WI38 (cell line): ENCODE measurements around the gene PRKD1.

Experiments
- H3K4me3 ChIP-seq: 2 replicates; pipeline ENCODE4 v1.5.1; 2011; ENCODE audit warnings: low read depth, mild to moderate bottlenecking, control low read depth, low read length
- CTCF ChIP-seq: IDR thresholded peaks from 2 replicates; pipeline ENCODE4 v1.5.1; 2012; ENCODE audit warnings: low read depth, mild to moderate bottlenecking, control low read depth, low read length

PRKD1 gene

GRCh38 chr14:29773990-29774389 lies 153.7 kb downstream of the PRKD1 start:
- no peak for TF ChIP-seq CTCF
- H3K4me3 ChIP-seq: no peak overlapping the region

GRCh38 chr14:29763342-29763858 lies 164.2 kb downstream of the PRKD1 start:
- H3K4me3 ChIP-seq: no peak overlapping the region
- TF ChIP-seq CTCF: no peak

GRCh38 chr14:29759521-29760340 lies 167.9 kb downstream of the PRKD1 start:
- no peak overlapping the region for H3K4me3 ChIP-seq
- TF ChIP-seq CTCF: no peak

GRCh38 chr14:29757711-29758233 lies 169.9 kb downstream of the PRKD1 start:
- no peak for TF ChIP-seq CTCF
- H3K4me3 ChIP-seq: no peak overlapping the region

- no peak for TF ChIP-seq CTCF
- no peak overlapping the region for H3K4me3 ChIP-seq
Measured at GRCh38 chr14:29757188-29757680, 170.4 kb downstream of the PRKD1 start.

- TF ChIP-seq CTCF: no peak
- no peak overlapping the region for H3K4me3 ChIP-seq
Measured at GRCh38 chr14:29756019-29756385, 171.6 kb downstream of the PRKD1 start.
